SW480 (cell line): ENCODE measurements around the gene TLCD1.

Source experiments
- DNase-seq: peaks from one replicate; pipeline ENCODE4 v3.0.0-alpha.2; 2016; ENCODE audit warnings: low spot score

Gene TLCD1

DNA sequence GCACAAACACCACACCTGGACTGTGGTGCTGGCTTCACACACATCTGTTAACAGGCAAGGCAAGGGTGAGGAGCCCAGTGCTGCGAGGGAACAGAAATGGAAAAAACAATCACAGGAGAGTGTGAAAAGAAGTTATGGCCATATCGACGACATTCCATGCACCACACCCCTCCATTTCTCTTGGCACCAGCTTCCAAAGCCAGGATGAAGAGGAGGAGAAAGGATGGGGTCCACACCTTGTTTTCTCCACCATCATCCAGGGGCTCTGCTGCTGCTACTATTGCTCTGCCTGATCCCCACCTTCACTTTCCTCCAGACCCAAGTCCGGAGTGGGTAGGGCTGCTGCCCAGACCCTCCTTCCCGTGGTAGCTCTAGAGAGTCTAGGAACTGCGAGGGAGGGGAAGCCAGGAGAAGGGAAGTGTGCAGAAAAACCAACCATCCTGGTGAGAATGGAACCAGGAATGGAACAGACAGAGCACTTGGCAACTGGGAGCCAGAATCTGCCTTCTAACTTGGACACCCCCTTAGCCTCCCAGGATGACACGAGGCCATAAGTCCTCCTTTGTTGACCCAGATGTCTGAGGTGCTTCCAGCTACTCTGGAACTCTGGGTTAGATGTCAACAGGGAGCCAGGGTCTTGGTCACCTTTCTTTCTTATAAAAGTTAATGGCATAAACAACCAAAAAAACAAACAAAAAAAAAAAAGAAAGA, 13.2 kb downstream of the TLCD1 start:
- no peak for DNase-seq

DNA sequence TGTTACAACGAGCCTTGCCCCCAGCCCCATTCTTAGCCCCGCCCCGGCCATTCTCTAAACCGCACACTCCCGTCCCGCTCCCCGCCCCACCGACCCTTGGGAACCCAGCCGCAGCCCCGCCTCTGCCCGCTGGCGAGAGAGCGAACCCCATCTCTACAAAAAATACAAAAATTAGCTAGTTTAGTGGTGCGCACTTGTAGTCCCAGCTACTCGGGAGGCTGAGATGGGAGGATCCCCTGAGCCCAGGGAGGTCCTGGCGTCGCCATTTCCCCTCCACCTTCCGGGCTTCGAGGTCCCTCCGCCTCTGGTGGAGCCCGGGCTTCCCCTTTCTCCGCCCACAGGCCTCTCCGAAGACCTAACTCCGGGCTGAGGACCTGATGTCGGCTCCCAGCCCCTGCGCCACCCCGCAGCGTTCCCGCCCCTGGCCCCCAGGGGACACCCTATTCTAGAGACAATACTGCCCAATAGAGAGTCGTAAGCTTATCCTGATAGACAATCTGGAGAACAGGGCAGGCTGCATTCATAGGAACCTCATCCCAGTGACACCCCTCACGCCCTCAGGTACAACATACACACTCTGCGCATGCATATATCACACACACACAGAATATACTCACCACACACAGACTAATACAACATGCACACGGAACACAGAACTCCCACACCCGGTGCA, 13.9 kb downstream of the TLCD1 start:
- no peak for DNase-seq

DNA sequence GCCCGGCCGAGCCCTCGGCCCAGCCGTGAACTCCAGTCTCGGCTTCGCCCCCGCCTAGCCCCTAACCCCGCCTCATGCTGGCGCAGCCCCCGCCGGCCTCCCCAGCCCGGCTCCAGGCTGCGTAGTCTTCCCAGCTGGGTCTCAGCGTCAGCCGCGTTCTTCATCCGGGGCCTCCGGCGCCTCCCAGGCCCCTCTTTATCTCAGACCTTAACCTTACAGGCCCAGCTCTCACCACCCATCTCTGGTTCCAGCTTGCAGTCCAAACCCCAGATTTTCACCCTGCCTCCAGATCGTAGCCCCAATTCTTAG, 14.4 kb downstream of the TLCD1 start, which contains the start of gene PROCA1:
Gene PROCA1, minus strand, starts transcription at position 166 of the 309 bp plus-strand sequence. CDS start 228 bp downstream, outside the sequence.
- DNase-seq = no peak

DNA sequence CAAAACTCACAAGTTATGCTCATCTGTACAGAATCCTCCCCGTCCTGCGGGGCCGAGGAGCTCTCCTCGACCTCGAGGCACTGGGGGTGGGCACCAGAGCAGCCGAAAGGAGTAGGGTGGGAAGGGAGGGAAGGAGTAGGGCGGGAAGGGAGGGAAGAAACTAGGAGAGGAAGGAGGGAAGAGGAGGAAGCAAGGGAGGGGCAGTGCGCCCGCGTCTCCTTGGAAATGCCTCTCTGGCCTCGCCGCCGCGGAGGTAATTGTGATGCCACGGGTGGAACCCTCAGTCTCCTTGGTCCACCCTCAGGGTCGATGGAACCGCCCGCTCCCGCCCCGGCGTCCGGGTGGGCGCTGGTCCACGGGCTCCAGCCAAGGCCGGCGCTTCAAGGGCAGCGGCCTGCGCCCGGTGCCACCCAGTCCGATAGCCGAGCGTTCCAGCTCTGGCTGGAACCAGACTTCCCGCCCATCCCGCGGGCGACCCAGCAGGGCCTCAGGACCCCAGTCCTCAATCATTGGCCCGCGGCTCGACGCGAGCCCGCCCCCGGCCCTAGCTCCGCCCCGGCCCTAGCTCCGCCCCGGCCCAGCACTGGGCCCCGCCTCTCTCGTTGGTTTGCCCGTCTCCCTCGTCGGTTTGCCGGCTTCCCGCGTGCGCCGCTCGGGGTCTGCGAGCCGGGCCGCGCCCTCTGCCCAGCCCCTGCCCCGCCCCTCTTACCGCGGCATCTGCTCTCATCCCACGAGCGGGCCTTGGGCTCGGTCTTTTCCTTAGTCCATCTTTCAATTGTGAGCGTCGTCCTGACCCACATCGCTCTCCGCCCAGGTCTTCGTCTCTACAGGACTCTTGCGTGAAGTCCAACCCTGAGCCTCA, 14.9 kb downstream of the TLCD1 start:
- DNase-seq = peak; percentile 71

DNA sequence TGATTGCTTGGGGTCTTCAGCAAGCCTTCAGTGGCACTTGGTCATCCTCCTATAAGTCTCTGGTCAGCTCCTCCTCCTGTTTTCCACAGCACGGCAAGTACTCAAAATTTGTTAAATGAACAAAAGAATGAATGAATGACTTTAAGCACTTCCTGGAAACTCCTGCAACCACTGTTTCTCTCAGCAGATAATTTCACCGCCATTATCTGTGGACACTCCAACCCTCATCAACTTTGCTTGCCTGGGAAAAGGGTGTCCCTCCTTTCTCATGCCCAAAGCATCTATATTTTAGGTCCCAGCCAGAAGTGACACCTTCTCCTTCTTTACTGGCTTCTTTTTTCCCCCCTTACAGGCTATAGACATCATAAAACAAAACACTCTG, 18.7 kb downstream of the TLCD1 start:
- DNase-seq = no peak

DNA sequence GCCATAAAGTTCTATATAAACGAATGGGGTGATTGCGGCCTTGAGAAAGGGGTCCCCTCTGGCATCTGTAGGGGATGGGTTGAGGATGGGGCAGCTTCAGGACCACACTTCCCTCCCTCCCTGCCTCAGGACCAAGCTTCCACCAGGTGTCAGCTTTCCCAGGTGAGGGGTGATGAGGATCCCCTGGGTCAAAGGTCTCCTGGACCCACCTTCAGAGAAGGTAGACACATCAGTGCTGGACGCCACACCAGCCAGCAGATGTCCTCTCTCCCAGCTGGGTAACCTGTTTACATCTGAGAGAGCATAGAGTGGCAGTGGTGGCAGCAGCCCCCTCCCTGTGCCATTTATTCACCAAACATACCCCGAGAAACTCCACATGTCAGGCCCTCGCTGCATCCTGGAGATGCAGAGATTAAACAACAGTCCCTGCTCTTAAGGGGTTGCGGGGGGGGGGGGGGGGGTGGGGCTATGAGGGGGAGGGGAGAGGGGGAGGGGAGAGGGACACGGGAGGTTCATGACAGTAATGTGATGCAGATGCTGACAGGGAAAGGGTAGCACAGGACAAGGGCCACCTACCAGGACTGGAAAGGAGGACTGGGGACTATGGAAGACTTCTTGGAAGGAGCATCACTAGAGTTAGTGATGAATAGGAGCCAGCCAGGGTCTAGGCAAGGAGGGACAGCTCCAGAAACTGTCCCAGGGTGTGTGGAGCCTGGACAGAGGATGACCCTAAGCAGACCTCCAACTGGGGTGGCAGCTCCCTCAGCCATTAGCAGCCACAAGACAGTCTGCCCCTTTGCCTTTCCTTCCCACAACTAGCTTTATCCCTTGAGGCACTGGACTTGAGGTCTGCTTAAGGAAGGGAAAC, 19.3 kb downstream of the TLCD1 start:
- DNase-seq = no peak

DNA sequence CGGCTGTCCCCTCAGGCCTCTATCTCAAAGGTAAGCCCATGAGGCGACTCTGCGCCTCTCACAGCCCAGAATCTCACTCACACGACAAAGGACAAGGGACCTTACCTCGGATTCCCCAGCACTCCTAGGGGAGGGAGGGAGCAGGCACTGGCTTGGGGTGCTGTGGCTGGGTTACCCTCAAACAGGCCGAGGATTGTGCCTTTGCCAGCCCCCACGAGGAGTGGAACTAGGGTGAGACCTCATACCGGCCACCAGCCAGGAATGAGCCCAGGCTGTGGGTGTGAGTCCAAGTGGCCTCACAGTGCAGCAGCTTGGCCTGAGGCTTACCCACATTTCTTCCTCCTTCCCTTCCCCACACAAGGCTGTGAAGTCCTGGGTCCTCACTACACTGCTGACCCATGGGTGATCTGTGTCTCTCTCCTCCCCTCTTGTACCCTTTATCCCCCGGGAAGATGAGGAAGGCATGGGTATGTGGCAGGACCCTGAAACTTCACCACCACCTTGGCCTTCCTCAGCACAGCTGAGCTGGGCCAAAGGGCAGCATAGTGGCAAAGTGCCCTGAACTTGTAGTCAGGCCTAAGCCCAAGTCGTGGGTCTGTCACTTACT, 20.2 kb downstream of the TLCD1 start:
- DNase-seq = no peak

DNA sequence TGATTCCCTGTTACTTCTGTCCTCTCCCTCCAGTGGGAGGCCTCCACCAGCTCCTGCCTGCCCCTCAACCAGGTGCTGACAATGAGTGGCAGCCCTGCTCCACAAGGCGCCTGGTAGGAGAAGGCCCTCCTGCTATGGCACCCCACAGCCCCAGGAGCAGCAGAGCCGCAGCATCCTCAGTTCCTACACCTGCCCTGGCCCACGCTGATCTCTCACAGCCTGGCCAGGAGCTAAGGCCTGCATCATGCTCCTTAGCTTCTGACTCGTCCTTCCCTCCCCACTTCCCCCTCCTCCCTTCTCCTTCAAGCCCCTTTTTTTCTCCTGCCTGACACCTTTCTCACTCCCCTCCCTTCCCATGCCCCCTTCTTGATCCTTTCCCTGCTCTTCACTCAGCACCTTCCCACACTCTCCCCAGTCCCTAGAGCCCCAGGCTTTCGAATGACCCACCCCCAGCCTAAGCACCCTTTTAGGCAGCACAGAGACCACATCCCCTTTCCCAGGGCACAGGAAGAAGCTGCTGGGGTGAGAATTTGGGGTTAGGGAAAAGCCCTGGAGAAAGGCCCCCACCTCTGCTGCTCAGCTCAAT, 20.9 kb downstream of the TLCD1 start:
- no peak for DNase-seq

DNA sequence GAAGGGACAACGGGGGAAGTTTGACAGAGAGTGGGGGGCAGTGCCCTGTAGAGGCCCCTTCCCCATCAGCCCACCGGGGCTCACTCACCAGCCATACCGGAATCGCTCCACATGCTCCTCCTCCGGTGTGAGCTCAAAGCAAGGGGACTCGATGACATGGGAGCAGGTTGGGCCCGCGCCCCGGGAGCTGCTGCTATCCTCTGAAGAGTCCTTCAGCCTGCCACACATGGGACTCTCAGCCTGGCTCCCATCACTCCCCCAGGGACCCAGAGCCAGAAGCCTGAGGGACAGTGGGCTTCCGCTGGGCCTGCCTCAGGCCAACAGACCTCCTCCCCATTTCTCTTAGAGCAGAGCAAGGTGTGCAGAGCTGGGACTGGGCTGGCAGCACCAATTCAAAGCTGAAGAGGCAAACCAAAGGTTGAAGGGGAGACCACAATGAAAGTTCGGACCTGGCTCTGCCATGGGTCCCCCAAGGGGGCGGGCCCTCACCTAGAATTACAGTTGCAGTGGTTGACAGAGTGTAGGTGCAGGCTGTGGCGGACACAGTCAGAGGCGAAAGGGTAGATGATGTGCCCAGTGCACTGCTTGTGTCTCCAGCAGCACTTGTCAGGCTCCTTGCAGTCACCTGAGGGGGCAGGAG, 21.7 kb downstream of the TLCD1 start:
- DNase-seq = no peak

DNA sequence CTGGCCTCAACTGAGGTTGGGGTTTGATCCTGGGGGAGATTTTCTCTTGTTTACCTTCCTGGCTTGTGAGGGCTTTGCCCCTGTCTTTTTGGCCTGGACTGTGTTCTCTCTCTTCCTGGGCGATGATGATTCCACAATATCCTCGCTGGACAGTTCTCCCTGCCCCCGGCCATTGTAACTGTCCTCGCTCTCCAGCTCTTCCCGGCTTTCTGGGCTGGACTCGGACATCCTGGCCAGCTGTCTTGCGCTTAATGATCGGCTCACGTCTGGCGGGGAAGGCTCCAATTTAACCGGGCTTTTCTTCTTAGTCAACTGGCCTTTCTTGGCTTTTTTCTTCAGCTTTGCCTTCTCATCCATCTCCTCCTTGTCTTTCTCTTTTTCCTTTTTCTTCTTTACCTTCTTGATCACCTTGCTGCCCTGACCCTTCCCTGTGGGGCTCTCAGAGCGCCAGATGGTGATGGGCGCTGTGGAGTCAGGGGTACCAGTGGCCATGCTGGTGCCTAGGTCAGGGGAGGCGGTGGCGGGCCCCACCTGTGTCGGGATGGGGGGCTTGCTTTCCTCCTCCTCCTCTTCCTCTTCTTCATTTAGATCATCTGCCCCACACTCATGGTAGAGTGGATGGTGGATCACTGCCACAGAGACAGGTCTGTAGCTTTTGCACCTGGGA, 22.3 kb downstream of the TLCD1 start:
- no peak for DNase-seq

DNA sequence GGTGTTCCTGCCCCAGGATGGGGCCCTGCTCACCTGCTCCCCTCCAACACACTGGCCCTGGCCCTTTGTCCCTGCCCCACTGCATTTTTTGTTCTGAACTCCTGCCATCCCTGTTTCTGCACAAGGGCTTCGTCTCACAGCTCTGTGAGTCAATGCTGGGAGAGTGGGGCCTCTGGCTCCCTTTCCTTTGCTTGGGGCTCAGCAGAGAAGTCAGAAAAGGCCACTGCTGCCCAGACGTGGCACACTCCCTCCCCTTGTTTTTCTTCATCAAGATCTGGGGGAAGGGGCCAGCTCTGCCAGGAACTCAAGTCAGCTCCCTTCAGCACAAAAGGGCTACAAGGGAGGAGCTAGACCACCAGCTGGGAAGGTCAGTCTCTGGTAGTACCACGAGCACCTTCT, 23.3 kb downstream of the TLCD1 start:
- no peak for DNase-seq

DNA sequence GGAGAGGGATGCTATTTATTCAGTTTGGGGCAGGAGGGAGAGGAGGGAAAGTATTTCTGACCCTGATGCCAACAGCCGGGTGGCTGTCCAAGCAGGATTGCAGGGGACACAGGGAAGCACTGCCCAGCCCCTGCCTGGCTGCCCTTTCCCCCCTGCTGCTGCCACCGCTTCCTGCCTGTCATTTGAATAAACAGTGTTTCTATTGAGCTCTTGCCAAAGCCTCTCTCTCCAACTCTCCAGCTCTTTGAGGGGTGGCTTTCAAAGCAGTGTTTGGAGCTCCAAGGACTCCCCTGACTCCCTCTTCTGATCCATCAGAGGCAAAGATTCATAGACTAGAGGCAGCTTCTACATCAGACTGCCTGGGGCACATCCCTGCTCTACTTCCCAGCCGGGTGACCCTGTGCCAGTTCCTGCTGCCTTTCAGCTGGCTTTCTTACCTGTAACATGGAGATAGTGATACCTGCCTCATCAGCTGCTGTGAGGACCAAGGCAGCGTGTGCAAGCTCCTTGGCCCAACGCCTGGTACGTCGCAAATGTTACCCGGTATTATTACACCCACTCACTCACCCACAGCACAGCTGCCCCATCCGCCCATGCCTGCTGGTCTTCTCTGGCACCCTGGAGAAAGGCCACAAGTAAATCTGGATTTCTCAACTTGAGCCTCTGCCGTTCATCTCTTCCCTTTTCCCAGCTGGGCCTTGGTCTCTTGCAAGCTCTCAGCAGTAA, 23.8 kb downstream of the TLCD1 start:
- DNase-seq = no peak

DNA sequence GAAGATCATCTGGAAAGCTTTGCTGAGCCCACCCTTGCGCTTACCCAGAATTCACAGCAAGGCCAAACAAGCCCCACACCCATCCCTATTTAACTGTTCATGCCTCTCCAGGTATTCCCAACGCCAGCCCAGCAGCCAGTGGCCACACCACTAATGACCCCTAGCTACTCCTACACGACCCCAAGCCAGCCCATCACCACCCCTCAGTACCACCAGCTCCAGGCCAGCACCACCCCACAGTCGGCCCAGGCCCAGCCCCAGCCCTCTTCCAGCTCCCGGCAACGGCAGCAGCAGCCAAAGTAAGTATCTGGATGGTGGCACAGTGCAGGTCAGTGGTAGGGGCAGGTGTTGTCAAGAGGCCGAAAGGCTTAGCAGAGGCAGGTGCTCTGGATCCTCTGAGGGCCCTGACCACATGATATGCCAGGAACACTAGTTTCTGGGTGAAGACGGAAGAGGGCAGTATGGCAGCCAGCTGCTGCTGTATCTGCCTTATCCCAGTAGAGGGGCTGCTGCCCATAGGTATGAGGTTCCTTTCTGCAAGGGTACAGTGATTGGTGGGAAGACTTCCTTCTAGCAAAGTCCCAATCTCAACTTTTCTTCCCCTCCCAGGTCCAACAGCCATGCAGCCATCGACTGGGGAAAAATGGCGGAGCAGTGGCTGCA, 25.1 kb downstream of the TLCD1 start:
- no peak for DNase-seq

DNA sequence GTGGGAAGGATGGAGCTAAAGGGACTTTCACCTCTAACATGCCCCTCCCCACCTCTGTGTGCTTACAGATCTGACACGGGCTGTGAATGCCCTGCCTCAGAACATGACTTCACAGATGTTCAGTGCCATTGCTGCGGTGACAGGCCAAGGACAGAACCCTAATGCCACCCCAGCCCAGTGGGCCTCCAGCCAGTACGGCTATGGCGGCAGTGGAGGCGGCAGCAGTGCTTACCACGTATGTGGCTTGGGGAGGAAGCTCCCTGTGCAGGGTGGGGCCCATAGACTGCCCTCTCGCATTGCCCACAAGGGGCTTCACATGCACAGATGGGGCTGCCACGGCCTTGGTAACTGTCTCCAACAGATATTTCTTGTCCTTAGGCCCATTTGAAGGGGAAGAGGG, 25.8 kb downstream of the TLCD1 start:
- no peak for DNase-seq

DNA sequence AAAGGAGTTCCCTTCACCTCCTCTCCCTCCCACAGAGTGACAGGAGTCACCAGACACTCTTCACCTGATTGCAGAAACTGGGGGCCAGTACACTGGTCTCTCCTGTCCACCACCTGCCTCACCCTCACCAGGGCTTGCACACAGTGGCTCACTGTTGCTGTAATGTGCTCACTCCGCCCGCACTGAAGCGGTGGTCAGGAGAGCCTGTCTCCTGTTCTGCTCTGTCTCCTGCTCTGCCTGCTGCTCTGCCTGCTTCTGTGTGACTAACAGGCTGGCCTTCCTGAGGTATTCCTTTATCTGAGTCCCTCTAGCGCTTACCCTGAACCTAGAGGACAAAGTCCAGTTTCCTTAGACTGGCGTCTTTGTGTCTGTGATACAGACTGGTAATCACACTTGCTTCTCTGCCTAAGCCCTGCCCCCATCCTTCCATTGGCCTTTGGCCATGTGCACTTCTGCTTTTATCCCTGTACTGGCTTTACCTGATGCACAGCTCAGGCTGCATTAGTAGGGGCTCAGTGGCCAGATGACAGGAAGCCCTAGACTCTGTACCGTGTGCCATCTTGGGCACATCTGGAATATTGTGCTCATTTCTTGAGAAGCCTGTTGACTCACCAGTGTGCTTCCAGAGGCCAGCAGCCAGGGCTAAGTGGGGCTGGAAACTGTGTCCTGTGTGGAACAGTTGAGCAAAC, 27.6 kb downstream of the TLCD1 start:
- DNase-seq = peak; percentile 71

DNA sequence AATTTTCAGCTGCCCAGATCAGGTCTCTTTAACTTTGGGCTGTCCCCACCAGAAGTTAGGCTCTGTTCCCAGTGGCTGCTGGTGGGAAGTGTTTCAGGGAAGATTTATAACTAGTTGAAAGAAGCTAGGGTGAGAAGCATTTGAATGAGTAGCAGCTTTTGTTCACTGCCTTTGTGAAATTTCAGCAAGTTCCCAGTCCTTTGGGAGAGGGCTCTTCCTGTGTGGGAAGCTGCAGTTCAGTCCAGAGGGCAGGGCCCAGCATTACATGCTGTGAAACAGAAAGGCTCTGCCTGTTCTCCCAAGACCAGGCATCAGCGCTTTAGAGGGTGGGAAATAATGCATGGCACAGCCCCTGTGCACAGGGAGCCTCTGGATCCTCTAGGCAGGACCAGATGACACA, 32.2 kb downstream of the TLCD1 start:
- DNase-seq = no peak

DNA sequence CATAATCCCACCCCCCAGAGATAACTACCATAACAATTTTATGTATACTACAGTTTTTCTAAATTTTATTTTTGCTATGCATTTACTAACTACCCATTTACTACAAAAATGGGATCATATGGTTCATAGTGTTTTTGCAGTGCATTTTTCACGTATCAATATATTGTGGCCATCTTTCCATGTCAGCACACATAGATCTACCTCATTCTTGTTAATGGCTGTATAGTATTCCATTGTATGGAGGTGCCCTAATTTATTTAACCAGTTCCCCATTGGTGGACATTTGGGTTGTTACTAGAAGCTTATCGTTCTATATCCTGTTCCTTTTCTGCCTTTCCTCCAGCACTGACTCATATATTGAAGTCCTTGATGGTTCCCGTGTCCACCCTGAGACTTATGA, 37.0 kb downstream of the TLCD1 start:
- no peak for DNase-seq

DNA sequence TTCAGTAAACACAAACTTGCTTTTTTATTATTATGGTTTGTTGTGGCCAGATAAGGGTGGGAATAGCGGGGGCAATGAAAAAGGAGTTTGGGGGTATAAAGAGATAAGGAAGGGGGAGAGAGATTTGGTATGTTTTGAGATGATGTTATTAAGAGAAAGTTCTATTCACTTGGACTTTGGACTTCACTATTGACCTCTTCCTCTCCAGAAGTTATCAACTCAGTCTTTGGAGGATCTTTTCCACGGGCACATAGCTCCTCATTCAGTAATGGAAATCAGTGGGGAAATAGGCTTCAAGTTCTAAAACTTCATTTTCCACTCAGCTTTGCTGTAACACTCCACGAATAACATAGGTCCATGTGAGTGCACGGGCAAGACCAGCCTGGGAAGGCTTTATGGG, 37.6 kb downstream of the TLCD1 start:
- no peak for DNase-seq
